Prostate gland (tissue), 2 donors: Measurements from ENCODE around the gene RBM19. TPM values are rescaled to one million over a fixed set of nuclear protein-coding genes. Genes with fewer than 3 reads are reported as not detected.

Experiments used
- DNase-seq: peaks from one replicate; pipeline ENCODE4 v3.0.0-alpha.2; 2019; ENCODE audit warnings: low spot score
- H3K27ac ChIP-seq, 2 donors: fragments of 200-600 bp; sonication (generic); 2 replicates each; pipeline ENCODE4 v1.5.1; 2017 to 2019
- H3K27me3 ChIP-seq: fragments of 200-600 bp; sonication (generic); replicated peaks from 2 replicates; pipeline ENCODE4 v1.5.1; 2019; ENCODE audit not compliant: insufficient read depth
- H3K36me3 ChIP-seq, 2 donors: fragments of 200-600 bp; sonication (generic); 1 replicate in 1 of 2; 2 replicates in 1 of 2; pipeline versions ENCODE4 v1.5.1 to v1.8.1; 2017 to 2019
- H3K4me1 ChIP-seq: fragments of 200-600 bp; sonication (generic); replicated peaks from 2 replicates; pipeline ENCODE4 v1.5.1; 2019
- H3K4me3 ChIP-seq, 2 donors: fragments of 200-600 bp; sonication (generic); 2 replicates each; pipeline ENCODE4 v1.5.1; 2017 to 2019
- H3K9me3 ChIP-seq: fragments of 200-600 bp; sonication (generic); 2 replicates; pipeline ENCODE4 v1.5.1; 2017
- CTCF ChIP-seq, 4 experiments: fragments of 200-600 bp in 2 of 4; fragments of 450-650 bp in 2 of 4; sonication (generic) in 2 of 4; IDR thresholded peaks; 1 replicate in 3 of 4; 2 replicates in 1 of 4; pipeline ENCODE4 v1.5.1; 2016 to 2019; ENCODE audit warnings: antibody characterized with exemption in 4 of 4, mild to moderate bottlenecking in 2 of 4, moderate library complexity in 2 of 4
- POLR2A ChIP-seq: fragments of 450-650 bp; IDR thresholded peaks from one replicate; pipeline ENCODE4 v1.6.1; 2016; ENCODE audit warnings: antibody characterized with exemption, mild to moderate bottlenecking
- POLR2AphosphoS5 ChIP-seq: sonication (generic); formaldehyde crosslinking; IDR thresholded peaks from one replicate; pipeline ENCODE4 v1.6.1; 2017; ENCODE audit warnings: antibody characterized with exemption
- WGBS: methylation state at CpG from one replicate; pipeline ENCODE4 v1.1.5; 2018; 5-methylcytosine and 5-hydroxymethylcytosine counted together
- intact Hi-C: fragments of 100-400 bp; cut with DNase I; formaldehyde crosslinking; loops from one replicate; pipeline ENCODE4 v1.14.2; 2022
- total RNA-seq, 2 donors: library from RNA; depleted of rRNA; stranded (reverse); fragments of >200 nt; gene quantifications; one replicate each; pipeline ENCODE4 v1.1.0, GENCODE V29; 2016

RBM19 gene
- total RNA-seq, 2 donors from 2014 or later, result 27.2 to 49.9 TPM

GRCh38 chr12:113880988-113881962 lies 84.8 kb downstream of the RBM19 start:
- 72% methylated on average over 22 of the region's 23 CpGs for WGBS
- Histone ChIP-seq H3K4me3 (no peak overlapping the region), H3K36me3 (no peaks in the 10 kb centered on the region), H3K4me1 (no peaks in the 10 kb centered on the region), H3K27me3 (no peaks in the 10 kb centered on the region), H3K9me3 (no peaks in the 10 kb centered on the region), H3K27ac (no peak overlapping the region)
- no peak for DNase-seq
- intact Hi-C loops, result no loop called here
- no peak for TF ChIP-seq POLR2AphosphoS5
- no peak for TF ChIP-seq CTCF (IDR thresholded peaks at IDR 0.05)
- no peak for TF ChIP-seq POLR2A

DNA sequence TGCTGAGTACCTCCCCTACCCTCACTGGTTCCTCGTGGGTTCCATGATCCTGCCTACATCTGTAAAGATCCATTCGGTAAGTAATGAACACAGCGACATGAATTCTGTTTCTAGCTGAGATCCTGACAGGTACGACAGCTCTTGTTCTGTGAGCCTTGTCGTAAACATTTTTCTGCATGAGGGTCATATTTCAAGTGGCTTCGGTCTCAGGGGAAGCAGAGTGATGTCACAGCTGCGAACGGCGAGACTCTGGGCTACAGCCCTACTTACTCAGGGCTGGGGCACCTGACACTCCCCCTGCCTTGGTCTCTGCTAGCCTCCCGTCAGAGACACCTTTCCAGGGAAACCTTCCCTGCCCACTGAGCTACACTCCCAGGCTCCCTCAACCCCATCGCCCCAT lies 85.8 kb downstream of the RBM19 start:
- Histone ChIP-seq H3K4me3 (no peak overlapping the region), H3K27ac (no peak overlapping the region), H3K36me3 (no peaks in the 10 kb centered on the region), H3K9me3 (no peaks in the 10 kb centered on the region), H3K27me3 (no peaks in the 10 kb centered on the region), H3K4me1 (no peaks in the 10 kb centered on the region)
- 76% methylated on average over 11 of the region's 11 CpGs for WGBS
- intact Hi-C loops, result no loop called here
- no peak for TF ChIP-seq CTCF (IDR thresholded peaks at IDR 0.05)
- no peak for TF ChIP-seq POLR2A
- no peak for TF ChIP-seq POLR2AphosphoS5
- no peak for DNase-seq

- DNase-seq, result no peak
- intact Hi-C loops, result no loop called here
- H3K9me3 ChIP-seq, result no peaks in the 10 kb centered on the region
- WGBS, result 91% methylated on average over 3 of the region's 3 CpGs
- no peak for TF ChIP-seq CTCF (IDR thresholded peaks at IDR 0.05)
- no peak for TF ChIP-seq POLR2A
- TF ChIP-seq POLR2AphosphoS5, result no peak
- H3K4me3 ChIP-seq, result no peak overlapping the region
- H3K36me3 ChIP-seq, result no peaks in the 10 kb centered on the region
- H3K27ac ChIP-seq, result no peak overlapping the region
- no peaks in the 10 kb centered on the region for H3K27me3 ChIP-seq
- no peaks in the 10 kb centered on the region for H3K4me1 ChIP-seq
These were observed 86.5 kb downstream of the RBM19 start for GRCh38 chr12:113879658-113880057.

- H3K27me3 ChIP-seq, result no peaks in the 10 kb centered on the region
- H3K9me3 ChIP-seq, result no peaks in the 10 kb centered on the region
- no peak overlapping the region for H3K27ac ChIP-seq
- intact Hi-C loops, result no loop called here
- DNase-seq, result no peak
- H3K36me3 ChIP-seq, result no peaks in the 10 kb centered on the region
- no peak for TF ChIP-seq POLR2A
- TF ChIP-seq POLR2AphosphoS5, result no peak
- TF ChIP-seq CTCF (IDR thresholded peaks at IDR 0.05), result no peak
- 93% methylated on average over 5 of the region's 5 CpGs for WGBS
- H3K4me1 ChIP-seq, result no peaks in the 10 kb centered on the region
- H3K4me3 ChIP-seq, result no peak overlapping the region
These were observed 88.5 kb downstream of the RBM19 start for GRCh38 chr12:113877607-113878006.

- no peaks in the 10 kb centered on the region for H3K4me1 ChIP-seq
- H3K27ac ChIP-seq, result no peak overlapping the region
- no peaks in the 10 kb centered on the region for H3K36me3 ChIP-seq
- no peak for DNase-seq
- TF ChIP-seq POLR2A (no peak), POLR2AphosphoS5 (no peak), CTCF (IDR thresholded peaks at IDR 0.05) (no peak)
- 100% methylated on average over 2 of the region's 2 CpGs for WGBS
- no peaks in the 10 kb centered on the region for H3K9me3 ChIP-seq
- no peaks in the 10 kb centered on the region for H3K27me3 ChIP-seq
- no peak overlapping the region for H3K4me3 ChIP-seq
- intact Hi-C loops, result no loop called here
These were observed 90.0 kb downstream of the RBM19 start for GRCh38 chr12:113876160-113876559.
